HG03064 (cell line): ENCODE measurements around the gene UBE2D3.

ENCODE experiments used
- ATAC-seq: cut with Tn5 transposase; IDR thresholded peaks from one replicate; pipeline ENCODE4 v1.9.1; 2021; ENCODE audit warnings: low read depth; ENCODE audit not compliant: unreplicated experiment

Gene UBE2D3

GRCh38 chr4:102794999-102795398 lies 32.4 kb downstream of the UBE2D3 start:
- no peak for ATAC-seq

- no peak for ATAC-seq
These were observed 34.9 kb downstream of the UBE2D3 start for GRCh38 chr4:102792361-102792936.

GRCh38 chr4:102791318-102791835 lies 36.0 kb downstream of the UBE2D3 start:
- no peak for ATAC-seq

- no peak for ATAC-seq
These were observed 38.0 kb downstream of the UBE2D3 start for GRCh38 chr4:102789317-102789717.

GRCh38 chr4:102787944-102788343 lies 39.4 kb downstream of the UBE2D3 start:
- ATAC-seq, result no peak

- no peak for ATAC-seq
These were observed 40.1 kb downstream of the UBE2D3 start for GRCh38 chr4:102787096-102787881.

- ATAC-seq, result no peak
These were observed 41.1 kb downstream of the UBE2D3 start for GRCh38 chr4:102786279-102786678.

GRCh38 chr4:102783006-102783405 lies 44.3 kb downstream of the UBE2D3 start:
- ATAC-seq, result no peak

GRCh38 chr4:102781570-102781969 lies 45.8 kb downstream of the UBE2D3 start:
- ATAC-seq, result no peak

- no peak for ATAC-seq
These were observed 46.7 kb downstream of the UBE2D3 start for GRCh38 chr4:102780476-102781144.

- no peak for ATAC-seq
These were observed 48.1 kb downstream of the UBE2D3 start for GRCh38 chr4:102779204-102779603.

GRCh38 chr4:102778720-102779119 lies 48.6 kb downstream of the UBE2D3 start:
- ATAC-seq, result no peak

GRCh38 chr4:102775805-102776204 lies 51.5 kb downstream of the UBE2D3 start:
- ATAC-seq, result no peak

- ATAC-seq, result no peak
These were observed 53.1 kb downstream of the UBE2D3 start for GRCh38 chr4:102774254-102774653.

GRCh38 chr4:102772738-102773340 lies 54.5 kb downstream of the UBE2D3 start:
- no peak for ATAC-seq

- ATAC-seq, result no peak
These were observed 62.5 kb downstream of the UBE2D3 start for GRCh38 chr4:102764901-102765300.

- ATAC-seq, result no peak
These were observed 65.4 kb downstream of the UBE2D3 start for GRCh38 chr4:102761906-102762305.

- peak; percentile 13 for ATAC-seq
These were observed 66.1 kb downstream of the UBE2D3 start for GRCh38 chr4:102761296-102761701.

- peak; percentile 94 for ATAC-seq
These were observed 66.6 kb downstream of the UBE2D3 start, which contains the start of gene MANBA for GRCh38 chr4:102760645-102761295. MANBA (minus strand) TSS chr4:102760968; CDS start chr4:102760894, 74 bp downstream.

GRCh38 chr4:102759831-102760644 lies 67.3 kb downstream of the UBE2D3 start:
- ATAC-seq, result peak; percentile 45
